ENCODE results near the gene HSPA12B.

- TF ChIP-seq CTCF (IDR thresholded peaks at IDR 0.05): peak; percentile 96 to 99 (median 96)
- TF ChIP-seq POLR2A (IDR thresholded peaks at IDR 0.05): no peak
Observed at GRCh38 chr20:3710703-3711483, 21.6 kb upstream of the HSPA12B start.

All from testis (tissue), 2 donors.